Nephron progenitor cell (in vitro differentiated cells): Measurements from ENCODE around the gene PTPRD.

Experiments
- DNase-seq: peaks from one replicate; pipeline ENCODE4 v3.0.0; 2021
- H3K27ac Mint-ChIP-seq: 2 replicates; pipeline ENCODE4 v1.8.0; 2021; ENCODE audit warnings: mild to moderate bottlenecking, moderate library complexity, mixed read lengths
- H3K27me3 Mint-ChIP-seq: 2 replicates; pipeline ENCODE4 v1.8.0; 2021; ENCODE audit warnings: mild to moderate bottlenecking, low read depth, mixed read lengths; ENCODE audit not compliant: poor library complexity
- H3K36me3 Mint-ChIP-seq: 2 replicates; pipeline ENCODE4 v1.8.0; 2021; ENCODE audit warnings: low read depth, mixed read lengths
- H3K4me1 Mint-ChIP-seq: 2 replicates; pipeline ENCODE4 v1.8.0; 2021; ENCODE audit warnings: mixed read lengths
- H3K4me3 Mint-ChIP-seq: 2 replicates; pipeline ENCODE4 v1.8.0; 2021; ENCODE audit warnings: mild to moderate bottlenecking, moderate library complexity, mixed read lengths
- H3K9me3 Mint-ChIP-seq: 2 replicates; pipeline ENCODE4 v1.8.0; 2021; ENCODE audit warnings: mild to moderate bottlenecking, moderate library complexity, mixed read lengths
- TF ChIP-seq, protein P1 (sequence below): fragments of 200-600 bp; sonication (generic); IDR thresholded peaks from 2 replicates; pipeline ENCODE4 v1.5.0; 2021; ENCODE audit warnings: antibody characterized with exemption

Gene PTPRD

DNA sequence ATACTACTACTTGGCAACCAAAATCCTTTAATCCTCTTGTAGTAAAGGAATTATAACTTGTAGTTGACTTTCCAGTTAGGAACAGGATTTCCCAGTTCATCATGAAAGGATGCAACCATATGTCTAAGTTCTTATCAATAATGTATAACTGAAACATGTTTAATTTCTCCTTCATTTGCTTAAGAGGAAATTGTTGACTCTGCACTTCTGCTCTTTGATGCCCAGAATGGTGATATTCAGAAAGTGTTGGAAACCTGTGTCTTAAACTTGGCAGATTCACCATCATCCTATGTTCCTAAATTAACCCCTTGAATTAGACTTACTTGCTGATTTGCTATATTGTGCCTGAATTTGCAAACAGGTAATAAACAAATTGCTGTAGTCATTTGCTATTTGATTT is 201.5 kb downstream of the PTPRD start:
- Mint-ChIP-seq H3K4me1 (no peaks in the 10 kb centered on the region), H3K4me3 (no peak overlapping the region), H3K27me3 (no peaks in the 10 kb centered on the region), H3K9me3 (no peaks in the 10 kb centered on the region), H3K36me3 (no peaks in the 10 kb centered on the region), H3K27ac (no peak overlapping the region)
- TF ChIP-seq, protein P1, sequence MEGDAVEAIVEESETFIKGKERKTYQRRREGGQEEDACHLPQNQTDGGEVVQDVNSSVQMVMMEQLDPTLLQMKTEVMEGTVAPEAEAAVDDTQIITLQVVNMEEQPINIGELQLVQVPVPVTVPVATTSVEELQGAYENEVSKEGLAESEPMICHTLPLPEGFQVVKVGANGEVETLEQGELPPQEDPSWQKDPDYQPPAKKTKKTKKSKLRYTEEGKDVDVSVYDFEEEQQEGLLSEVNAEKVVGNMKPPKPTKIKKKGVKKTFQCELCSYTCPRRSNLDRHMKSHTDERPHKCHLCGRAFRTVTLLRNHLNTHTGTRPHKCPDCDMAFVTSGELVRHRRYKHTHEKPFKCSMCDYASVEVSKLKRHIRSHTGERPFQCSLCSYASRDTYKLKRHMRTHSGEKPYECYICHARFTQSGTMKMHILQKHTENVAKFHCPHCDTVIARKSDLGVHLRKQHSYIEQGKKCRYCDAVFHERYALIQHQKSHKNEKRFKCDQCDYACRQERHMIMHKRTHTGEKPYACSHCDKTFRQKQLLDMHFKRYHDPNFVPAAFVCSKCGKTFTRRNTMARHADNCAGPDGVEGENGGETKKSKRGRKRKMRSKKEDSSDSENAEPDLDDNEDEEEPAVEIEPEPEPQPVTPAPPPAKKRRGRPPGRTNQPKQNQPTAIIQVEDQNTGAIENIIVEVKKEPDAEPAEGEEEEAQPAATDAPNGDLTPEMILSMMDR = no peak
- no peak for DNase-seq

DNA sequence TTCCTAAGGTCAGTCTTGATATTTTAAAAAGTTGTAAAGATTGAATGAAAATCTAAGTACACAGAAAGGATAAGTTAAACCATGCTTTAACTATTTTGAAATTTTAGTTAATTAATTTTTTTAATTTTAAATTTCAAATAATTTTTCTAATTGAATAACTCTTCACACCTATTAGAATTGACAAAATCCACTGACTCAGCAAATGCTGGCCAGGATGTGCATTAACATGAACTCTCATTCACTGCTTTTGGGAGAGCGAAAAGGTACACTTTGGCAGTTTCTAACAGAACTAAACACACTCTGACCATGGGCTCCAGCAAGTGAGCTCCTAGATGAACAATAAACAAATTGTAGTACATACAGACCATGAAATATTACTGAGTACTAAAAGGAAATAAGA is 209.5 kb downstream of the PTPRD start:
- TF ChIP-seq, protein P1 = no peak
- no peak for DNase-seq
- no peak overlapping the region for H3K27ac Mint-ChIP-seq
- no peaks in the 10 kb centered on the region for H3K36me3 Mint-ChIP-seq
- no peaks in the 10 kb centered on the region for H3K4me1 Mint-ChIP-seq
- no peaks in the 10 kb centered on the region for H3K9me3 Mint-ChIP-seq
- no peak overlapping the region for H3K4me3 Mint-ChIP-seq
- no peaks in the 10 kb centered on the region for H3K27me3 Mint-ChIP-seq

DNA sequence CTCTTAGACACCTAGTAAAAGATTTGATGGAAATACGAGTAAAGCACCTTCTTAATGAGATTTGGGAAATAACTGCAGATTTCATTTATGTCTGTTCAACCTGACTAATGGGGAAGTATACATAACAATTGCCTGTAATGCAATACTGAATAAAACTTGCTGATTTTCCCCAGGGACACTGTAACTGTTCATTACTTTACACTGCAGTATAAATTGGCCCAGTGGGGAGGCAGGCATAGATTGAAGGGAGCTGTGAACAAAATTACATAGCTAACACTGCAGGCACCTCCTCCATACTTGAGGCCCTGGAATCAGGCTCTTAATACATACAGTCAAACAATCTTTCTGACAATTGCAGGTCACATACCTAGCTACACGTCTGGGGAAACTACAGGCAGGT is 216.2 kb downstream of the PTPRD start:
- no peak overlapping the region for H3K4me3 Mint-ChIP-seq
- no peaks in the 10 kb centered on the region for H3K36me3 Mint-ChIP-seq
- no peaks in the 10 kb centered on the region for H3K4me1 Mint-ChIP-seq
- H3K9me3 Mint-ChIP-seq = no peaks in the 10 kb centered on the region
- H3K27me3 Mint-ChIP-seq = no peaks in the 10 kb centered on the region
- no peak overlapping the region for H3K27ac Mint-ChIP-seq
- DNase-seq = no peak
- TF ChIP-seq, protein P1 = no peak

DNA sequence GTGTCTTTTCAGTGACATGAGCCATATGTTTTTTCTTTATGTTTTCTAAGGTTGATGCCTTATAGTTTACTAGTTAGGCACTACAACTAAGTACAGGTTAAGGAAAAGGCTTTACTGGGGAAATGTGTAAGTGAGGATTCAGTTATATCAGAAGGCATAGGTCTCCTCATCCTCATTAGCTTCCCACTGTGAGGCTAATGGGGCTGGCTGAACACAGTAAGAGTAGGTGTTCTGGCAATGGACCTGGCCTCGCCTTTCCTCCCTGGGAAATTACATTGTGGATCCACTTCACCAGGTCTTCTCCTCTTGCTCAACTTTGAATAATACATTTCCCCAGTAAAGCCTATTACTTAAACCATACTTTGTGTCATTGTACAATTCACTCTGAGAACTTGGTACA is 225.5 kb downstream of the PTPRD start:
- no peak for DNase-seq
- Mint-ChIP-seq H3K27ac (no peak overlapping the region), H3K27me3 (no peaks in the 10 kb centered on the region), H3K36me3 (no peaks in the 10 kb centered on the region), H3K4me3 (no peak overlapping the region), H3K4me1 (no peaks in the 10 kb centered on the region), H3K9me3 (no peaks in the 10 kb centered on the region)
- TF ChIP-seq, protein P1 = no peak

DNA sequence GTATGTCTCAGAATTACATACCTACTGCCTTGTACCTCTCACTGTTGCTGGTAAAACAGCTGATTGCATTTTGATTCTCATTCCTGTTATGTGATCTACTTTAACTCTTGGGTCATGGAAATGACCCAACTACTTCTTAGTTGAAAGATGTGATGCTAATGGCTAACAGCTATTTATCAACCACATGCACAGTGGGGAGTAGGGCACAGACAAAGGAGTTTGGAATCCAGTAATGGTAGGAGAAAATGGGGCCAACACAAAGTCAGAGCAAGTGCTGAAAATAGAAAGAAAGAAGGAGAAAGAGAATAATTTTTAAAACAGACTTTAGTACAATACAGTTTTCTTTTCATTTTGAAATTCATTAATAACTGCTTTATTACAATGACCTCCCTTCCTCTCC is 241.0 kb downstream of the PTPRD start:
- Mint-ChIP-seq H3K9me3 (no peaks in the 10 kb centered on the region), H3K27ac (no peak overlapping the region), H3K4me3 (no peak overlapping the region), H3K36me3 (no peaks in the 10 kb centered on the region), H3K4me1 (no peaks in the 10 kb centered on the region), H3K27me3 (no peaks in the 10 kb centered on the region)
- TF ChIP-seq, protein P1 = no peak
- DNase-seq = no peak

DNA sequence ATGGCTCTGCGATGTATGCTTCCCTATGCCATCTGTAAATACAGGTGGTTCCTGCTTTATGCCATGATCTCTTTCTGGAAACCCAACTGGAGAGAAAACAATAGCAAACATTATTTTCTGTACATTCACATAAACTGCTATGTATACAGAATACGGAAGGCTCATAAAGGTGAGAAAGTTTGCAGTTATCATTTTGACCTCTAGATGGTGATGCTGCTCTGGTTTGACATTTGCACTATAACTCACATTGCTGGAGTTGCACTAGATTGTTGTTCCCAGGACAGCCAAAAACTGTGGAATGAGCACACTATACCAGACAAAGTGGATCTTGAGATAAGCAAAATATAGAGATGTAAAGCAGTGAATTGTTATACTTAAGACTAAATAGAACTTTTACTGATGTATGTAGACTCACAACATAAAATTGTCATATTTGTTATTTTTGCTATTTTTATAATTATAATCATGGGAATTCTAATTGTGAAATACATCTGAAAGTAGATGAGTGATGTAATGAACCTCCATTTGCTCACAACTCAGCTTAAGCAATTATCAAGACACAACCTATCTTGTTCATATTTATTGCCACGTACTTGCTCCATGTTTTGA is 246.5 kb downstream of the PTPRD start:
- no peaks in the 10 kb centered on the region for H3K36me3 Mint-ChIP-seq
- peak; percentile 8 for DNase-seq
- no peak overlapping the region for H3K4me3 Mint-ChIP-seq
- H3K27me3 Mint-ChIP-seq = no peaks in the 10 kb centered on the region
- H3K9me3 Mint-ChIP-seq = no peaks in the 10 kb centered on the region
- TF ChIP-seq, protein P1 = peak; percentile 73
- no peaks in the 10 kb centered on the region for H3K4me1 Mint-ChIP-seq
- no peak overlapping the region for H3K27ac Mint-ChIP-seq
